ENCODE results near the gene KANK2. TPM values are rescaled to one million over a fixed set of nuclear protein-coding genes. Genes with fewer than 3 reads are reported as not detected.

Gene KANK2
- total and polyA plus RNA-seq, 2 of the 13 experiments (the other 11 are each of a cell fraction or from before 2014, with no cell fraction given) = 5.7 to 12.9 TPM

DNA sequence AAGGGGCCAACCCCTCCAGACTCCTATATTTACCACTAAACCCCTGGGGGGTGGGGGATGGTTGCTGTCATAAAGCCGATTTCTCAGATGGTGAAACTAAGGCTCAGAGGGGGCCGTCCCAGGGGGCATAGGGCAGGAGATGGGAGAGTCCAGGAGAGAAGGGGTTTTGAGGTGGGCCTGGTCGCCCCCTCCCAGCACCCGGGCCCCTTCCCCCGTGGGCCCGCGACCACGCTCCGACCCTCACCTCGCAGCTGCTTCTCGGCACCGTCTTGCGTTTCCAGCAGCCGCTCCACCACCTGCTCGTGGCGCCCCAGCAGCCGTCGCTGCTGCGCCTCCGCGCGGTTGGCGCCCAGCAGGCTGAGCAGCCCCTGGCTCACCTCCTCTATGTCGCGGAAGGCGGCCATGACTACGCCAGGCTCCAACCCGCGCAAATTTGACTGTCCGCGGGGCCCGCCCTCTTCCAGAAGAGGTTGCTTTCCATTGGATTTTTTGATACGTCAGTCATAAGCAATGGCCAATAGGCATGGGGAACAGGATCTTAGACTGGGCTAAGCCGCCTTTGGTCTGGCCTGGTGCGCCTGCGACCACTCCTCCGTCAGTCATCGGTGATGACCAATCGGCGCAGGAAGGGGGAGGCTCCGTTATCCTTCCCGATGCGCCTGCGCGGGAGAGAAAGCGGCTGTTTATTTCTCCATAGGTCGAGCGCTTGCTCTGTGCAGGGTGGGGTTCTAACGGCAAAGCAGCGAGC, 41.8 kb downstream of the KANK2 start, which contains the start of gene SPC24 (continued):
- TF ChIP-seq, protein P1, sequence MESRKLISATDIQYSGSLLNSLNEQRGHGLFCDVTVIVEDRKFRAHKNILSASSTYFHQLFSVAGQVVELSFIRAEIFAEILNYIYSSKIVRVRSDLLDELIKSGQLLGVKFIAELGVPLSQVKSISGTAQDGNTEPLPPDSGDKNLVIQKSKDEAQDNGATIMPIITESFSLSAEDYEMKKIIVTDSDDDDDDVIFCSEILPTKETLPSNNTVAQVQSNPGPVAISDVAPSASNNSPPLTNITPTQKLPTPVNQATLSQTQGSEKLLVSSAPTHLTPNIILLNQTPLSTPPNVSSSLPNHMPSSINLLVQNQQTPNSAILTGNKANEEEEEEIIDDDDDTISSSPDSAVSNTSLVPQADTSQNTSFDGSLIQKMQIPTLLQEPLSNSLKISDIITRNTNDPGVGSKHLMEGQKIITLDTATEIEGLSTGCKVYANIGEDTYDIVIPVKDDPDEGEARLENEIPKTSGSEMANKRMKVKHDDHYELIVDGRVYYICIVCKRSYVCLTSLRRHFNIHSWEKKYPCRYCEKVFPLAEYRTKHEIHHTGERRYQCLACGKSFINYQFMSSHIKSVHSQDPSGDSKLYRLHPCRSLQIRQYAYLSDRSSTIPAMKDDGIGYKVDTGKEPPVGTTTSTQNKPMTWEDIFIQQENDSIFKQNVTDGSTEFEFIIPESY (CRISPR knock-in tag; IDR thresholded peaks at IDR 0.05) = no peak
- TF ChIP-seq GATAD1 (CRISPR knock-in tag; IDR thresholded peaks at IDR 0.05) (peak; percentile 38; the same call in 1 of the 2 replicates), NONO (IDR thresholded peaks at IDR 0.05) (no peak), NONO (CRISPR knock-in tag; conservative IDR thresholded peaks at IDR 0.05) (peak; percentile 67), ZSCAN9 (CRISPR knock-in tag; IDR thresholded peaks at IDR 0.05; ENCODE audit: borderline replicate concordance) (peak; percentile 16; the same call in 1 of the 2 replicates), CEBPB (IDR thresholded peaks at IDR 0.05; ENCODE audit: borderline replicate concordance, low read depth, low read length) (no peak), ZFP37 (CRISPR knock-in tag; IDR thresholded peaks at IDR 0.05; ENCODE audit: borderline replicate concordance) (no peak), TARDBP (CRISPR knock-in tag; IDR thresholded peaks at IDR 0.05) (no peak), ZNF232 (CRISPR knock-in tag; IDR thresholded peaks at IDR 0.05; ENCODE audit: borderline replicate concordance) (no peak), HDAC2 (CRISPR knock-in tag; IDR thresholded peaks at IDR 0.05) (no peak; the same call in 1 of the 2 replicates), SYNCRIP (IDR thresholded peaks at IDR 0.05; ENCODE audit: insufficient read depth, low read depth, low read length) (no peak), ZBTB26 (CRISPR knock-in tag; IDR thresholded peaks at IDR 0.05; ENCODE audit: borderline replicate concordance) (no peak; the same call in 1 of the 2 replicates), HNRNPL (IDR thresholded peaks at IDR 0.05; ENCODE audit: low read depth, low read length) (no peak), ARNTL (CRISPR knock-in tag; IDR thresholded peaks at IDR 0.05) (0 out of 2 replicates have a peak, but pooled peaks have one; percentile 51)
- TF ChIP-seq, protein P2, sequence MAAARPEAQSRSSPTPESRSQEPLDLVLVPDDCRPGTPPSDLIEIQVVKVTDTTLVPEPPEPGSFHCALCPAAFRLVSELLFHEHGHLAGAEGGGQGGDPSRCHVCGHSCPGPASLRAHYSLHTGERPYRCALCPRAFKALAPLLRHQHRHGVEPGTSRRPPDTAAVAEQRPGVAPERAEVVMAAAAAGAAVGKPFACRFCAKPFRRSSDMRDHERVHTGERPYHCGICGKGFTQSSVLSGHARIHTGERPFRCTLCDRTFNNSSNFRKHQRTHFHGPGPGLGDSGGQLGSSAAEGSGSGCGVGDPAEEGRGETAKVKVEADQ (CRISPR knock-in tag; IDR thresholded peaks at IDR 0.05; ENCODE audit: borderline replicate concordance) = no peak; the same call in 1 of the 2 replicates
- TF ChIP-seq, protein P3, sequence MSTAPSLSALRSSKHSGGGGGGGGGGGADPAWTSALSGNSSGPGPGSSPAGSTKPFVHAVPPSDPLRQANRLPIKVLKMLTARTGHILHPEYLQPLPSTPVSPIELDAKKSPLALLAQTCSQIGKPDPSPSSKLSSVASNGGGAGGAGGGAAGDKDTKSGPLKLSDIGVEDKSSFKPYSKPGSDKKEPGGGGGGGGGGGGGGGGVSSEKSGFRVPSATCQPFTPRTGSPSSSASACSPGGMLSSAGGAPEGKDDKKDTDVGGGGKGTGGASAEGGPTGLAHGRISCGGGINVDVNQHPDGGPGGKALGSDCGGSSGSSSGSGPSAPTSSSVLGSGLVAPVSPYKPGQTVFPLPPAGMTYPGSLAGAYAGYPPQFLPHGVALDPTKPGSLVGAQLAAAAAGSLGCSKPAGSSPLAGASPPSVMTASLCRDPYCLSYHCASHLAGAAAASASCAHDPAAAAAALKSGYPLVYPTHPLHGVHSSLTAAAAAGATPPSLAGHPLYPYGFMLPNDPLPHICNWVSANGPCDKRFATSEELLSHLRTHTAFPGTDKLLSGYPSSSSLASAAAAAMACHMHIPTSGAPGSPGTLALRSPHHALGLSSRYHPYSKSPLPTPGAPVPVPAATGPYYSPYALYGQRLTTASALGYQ (CRISPR knock-in tag; IDR thresholded peaks at IDR 0.05) = no peak

All from HepG2 (cell line).